Fibroblast of lung (primary cell): ENCODE data around the gene GPRC5C.

ENCODE experiments used
- CTCF ChIP-seq, 2 donors: IDR thresholded peaks in 1 of 2; conservative IDR thresholded peaks in 1 of 2; 1 replicate in 1 of 2; 2 replicates in 1 of 2; pipeline ENCODE4 v1.5.1; 2011 to 2012; ENCODE audit warnings: low read length in 2 of 2, control low read depth in 1 of 2, inconsistent platforms in 1 of 2, low read depth in 1 of 2, mild to moderate bottlenecking in 1 of 2
- EZH2 ChIP-seq: IDR thresholded peaks from 2 replicates; pipeline ENCODE4 v1.5.1; 2012; ENCODE audit warnings: low read length, control low read depth, mild to moderate bottlenecking; ENCODE audit errors: missing control alignments

GRCh38 chr17:74431568-74432423 is at the start of gene GPRC5C:
- TF ChIP-seq CTCF (conservative IDR thresholded peaks at IDR 0.05 in 1 of 2, IDR thresholded peaks at IDR 0.05 in 1 of 2; ENCODE audit: low read depth in 1 of 2, low read length in 2 of 2) (no peak), EZH2 (no peak)
